Breast epithelium (tissue), 3 donors: ENCODE results near the gene RIOK1.

ENCODE experiments used
- POLR2A ChIP-seq: fragments of 450-650 bp; IDR thresholded peaks from one replicate; pipeline ENCODE4 v1.6.1; 2016; ENCODE audit warnings: antibody characterized with exemption, mild to moderate bottlenecking, moderate library complexity
- POLR2AphosphoS5 ChIP-seq, 3 donors: sonication (generic); formaldehyde crosslinking; IDR thresholded peaks; one replicate each; pipeline ENCODE4 v1.6.1; 2017; ENCODE audit warnings: antibody characterized with exemption in 3 of 3
- TF ChIP-seq, protein P1 (sequence below), 3 donors: fragments of 450-650 bp; IDR thresholded peaks; one replicate each; pipeline ENCODE4 v1.5.1; 2016 to 2017; ENCODE audit warnings: antibody characterized with exemption in 3 of 3, mild to moderate bottlenecking in 3 of 3, moderate library complexity in 3 of 3

GRCh38 chr6:7441048-7441775, 51.6 kb downstream of the RIOK1 start:
- TF ChIP-seq, protein P1, sequence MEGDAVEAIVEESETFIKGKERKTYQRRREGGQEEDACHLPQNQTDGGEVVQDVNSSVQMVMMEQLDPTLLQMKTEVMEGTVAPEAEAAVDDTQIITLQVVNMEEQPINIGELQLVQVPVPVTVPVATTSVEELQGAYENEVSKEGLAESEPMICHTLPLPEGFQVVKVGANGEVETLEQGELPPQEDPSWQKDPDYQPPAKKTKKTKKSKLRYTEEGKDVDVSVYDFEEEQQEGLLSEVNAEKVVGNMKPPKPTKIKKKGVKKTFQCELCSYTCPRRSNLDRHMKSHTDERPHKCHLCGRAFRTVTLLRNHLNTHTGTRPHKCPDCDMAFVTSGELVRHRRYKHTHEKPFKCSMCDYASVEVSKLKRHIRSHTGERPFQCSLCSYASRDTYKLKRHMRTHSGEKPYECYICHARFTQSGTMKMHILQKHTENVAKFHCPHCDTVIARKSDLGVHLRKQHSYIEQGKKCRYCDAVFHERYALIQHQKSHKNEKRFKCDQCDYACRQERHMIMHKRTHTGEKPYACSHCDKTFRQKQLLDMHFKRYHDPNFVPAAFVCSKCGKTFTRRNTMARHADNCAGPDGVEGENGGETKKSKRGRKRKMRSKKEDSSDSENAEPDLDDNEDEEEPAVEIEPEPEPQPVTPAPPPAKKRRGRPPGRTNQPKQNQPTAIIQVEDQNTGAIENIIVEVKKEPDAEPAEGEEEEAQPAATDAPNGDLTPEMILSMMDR (IDR thresholded peaks at IDR 0.05) = no peak
- TF ChIP-seq POLR2A (no peak), POLR2AphosphoS5 (IDR thresholded peaks at IDR 0.05) (no peak)
